ENCODE results near the gene OR8G1. TPM values are rescaled to one million over a fixed set of nuclear protein-coding genes. Genes with fewer than 3 reads are reported as not detected.

Gene OR8G1
- total and polyA plus RNA-seq, 9 of the 15 experiments (the other 6 are each of a cell fraction or from before 2014, with no cell fraction given): 0.03 to 1.4 (median 0.51) TPM; not detected in 1

DNA sequence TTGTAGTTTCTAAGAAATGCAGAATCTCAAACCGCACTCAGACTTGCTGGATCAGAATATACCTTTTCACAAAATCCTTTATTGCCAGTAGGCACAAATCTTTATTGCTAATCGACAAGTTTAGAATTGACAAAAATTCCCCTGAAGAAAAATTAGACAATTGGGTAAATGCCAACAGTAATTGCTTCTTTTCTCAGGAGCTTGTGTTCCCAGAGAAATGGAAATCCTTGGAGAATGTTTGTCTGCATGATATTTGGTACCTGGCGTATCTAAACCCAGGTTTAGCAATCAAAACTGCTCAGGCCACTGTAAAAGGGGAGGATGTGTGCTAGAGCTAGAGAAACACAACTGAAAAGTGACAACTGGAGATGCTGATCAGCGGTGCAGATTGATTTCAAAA lies 15.2 kb downstream of the OR8G1 start, which contains the start of gene OR8G5:
OR8G5 (plus strand) TSS at position 301 of the 400 bp plus-strand sequence. CDS start 8,556 bp downstream, outside the sequence.
- in situ Hi-C loops (cut with MboI) (no loop called here), intact Hi-C loops (cut with micrococcal nuclease) (no loop called here)
- ChIA-PET POLR2A (no interaction called here), CTCF (ENCODE audit: low intra/inter-chr PET ratio) (no interaction called here)
- FAIRE-seq (no peak), DNase-seq (ENCODE audit: extremely low read depth in 1 of 4, low spot score in 3 of 4) (no peak), ATAC-seq (no peak)
- H3K9me3 ChIP-seq (replicated peaks; ENCODE audit: control insufficient read depth, insufficient read depth, low read depth, low read length): no peaks in the 10 kb centered on the region
- 48% methylated on average over 4 of the region's 4 CpGs for WGBS (ENCODE audit: insufficient coverage, low coverage, missing lambda C conversion rate)
- no peak within 1 kb of the TSS for H3K9ac ChIP-seq (ENCODE audit: insufficient read depth in 1 of 2, low read depth in 2 of 2, low read length in 2 of 2)
- TF ChIP-seq, protein P1, sequence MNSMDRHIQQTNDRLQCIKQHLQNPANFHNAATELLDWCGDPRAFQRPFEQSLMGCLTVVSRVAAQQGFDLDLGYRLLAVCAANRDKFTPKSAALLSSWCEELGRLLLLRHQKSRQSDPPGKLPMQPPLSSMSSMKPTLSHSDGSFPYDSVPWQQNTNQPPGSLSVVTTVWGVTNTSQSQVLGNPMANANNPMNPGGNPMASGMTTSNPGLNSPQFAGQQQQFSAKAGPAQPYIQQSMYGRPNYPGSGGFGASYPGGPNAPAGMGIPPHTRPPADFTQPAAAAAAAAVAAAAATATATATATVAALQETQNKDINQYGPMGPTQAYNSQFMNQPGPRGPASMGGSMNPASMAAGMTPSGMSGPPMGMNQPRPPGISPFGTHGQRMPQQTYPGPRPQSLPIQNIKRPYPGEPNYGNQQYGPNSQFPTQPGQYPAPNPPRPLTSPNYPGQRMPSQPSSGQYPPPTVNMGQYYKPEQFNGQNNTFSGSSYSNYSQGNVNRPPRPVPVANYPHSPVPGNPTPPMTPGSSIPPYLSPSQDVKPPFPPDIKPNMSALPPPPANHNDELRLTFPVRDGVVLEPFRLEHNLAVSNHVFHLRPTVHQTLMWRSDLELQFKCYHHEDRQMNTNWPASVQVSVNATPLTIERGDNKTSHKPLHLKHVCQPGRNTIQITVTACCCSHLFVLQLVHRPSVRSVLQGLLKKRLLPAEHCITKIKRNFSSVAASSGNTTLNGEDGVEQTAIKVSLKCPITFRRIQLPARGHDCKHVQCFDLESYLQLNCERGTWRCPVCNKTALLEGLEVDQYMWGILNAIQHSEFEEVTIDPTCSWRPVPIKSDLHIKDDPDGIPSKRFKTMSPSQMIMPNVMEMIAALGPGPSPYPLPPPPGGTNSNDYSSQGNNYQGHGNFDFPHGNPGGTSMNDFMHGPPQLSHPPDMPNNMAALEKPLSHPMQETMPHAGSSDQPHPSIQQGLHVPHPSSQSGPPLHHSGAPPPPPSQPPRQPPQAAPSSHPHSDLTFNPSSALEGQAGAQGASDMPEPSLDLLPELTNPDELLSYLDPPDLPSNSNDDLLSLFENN (IDR thresholded peaks at IDR 0.05; ENCODE audit: low read depth in 2 of 2, low read length in 2 of 2): no peak
- TF ChIP-seq, protein P2, sequence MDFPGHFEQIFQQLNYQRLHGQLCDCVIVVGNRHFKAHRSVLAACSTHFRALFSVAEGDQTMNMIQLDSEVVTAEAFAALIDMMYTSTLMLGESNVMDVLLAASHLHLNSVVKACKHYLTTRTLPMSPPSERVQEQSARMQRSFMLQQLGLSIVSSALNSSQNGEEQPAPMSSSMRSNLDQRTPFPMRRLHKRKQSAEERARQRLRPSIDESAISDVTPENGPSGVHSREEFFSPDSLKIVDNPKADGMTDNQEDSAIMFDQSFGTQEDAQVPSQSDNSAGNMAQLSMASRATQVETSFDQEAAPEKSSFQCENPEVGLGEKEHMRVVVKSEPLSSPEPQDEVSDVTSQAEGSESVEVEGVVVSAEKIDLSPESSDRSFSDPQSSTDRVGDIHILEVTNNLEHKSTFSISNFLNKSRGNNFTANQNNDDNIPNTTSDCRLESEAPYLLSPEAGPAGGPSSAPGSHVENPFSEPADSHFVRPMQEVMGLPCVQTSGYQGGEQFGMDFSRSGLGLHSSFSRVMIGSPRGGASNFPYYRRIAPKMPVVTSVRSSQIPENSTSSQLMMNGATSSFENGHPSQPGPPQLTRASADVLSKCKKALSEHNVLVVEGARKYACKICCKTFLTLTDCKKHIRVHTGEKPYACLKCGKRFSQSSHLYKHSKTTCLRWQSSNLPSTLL (IDR thresholded peaks at IDR 0.05): no peak
- no peak for TF ChIP-seq ZNF174 (CRISPR knock-in tag; IDR thresholded peaks at IDR 0.05)
- TF ChIP-seq, protein P3, sequence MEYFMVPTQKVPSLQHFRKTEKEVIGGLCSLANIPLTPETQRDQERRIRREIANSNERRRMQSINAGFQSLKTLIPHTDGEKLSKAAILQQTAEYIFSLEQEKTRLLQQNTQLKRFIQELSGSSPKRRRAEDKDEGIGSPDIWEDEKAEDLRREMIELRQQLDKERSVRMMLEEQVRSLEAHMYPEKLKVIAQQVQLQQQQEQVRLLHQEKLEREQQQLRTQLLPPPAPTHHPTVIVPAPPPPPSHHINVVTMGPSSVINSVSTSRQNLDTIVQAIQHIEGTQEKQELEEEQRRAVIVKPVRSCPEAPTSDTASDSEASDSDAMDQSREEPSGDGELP (CRISPR knock-in tag; IDR thresholded peaks at IDR 0.05; ENCODE audit: borderline replicate concordance): no peak
- TF ChIP-seq BCOR (IDR thresholded peaks at IDR 0.05): no peak
- no peak for TF ChIP-seq TRIM28 (IDR thresholded peaks at IDR 0.05)
- H3K4me3 ChIP-seq: no peak within 1 kb of the TSS
- H3K27ac ChIP-seq (ENCODE audit: extremely low read depth, low read depth, low read length): no peak within 1 kb of the TSS
- no peaks in the 10 kb centered on the region for H4K20me1 ChIP-seq (replicated peaks; ENCODE audit: control insufficient read depth, insufficient read depth, low read length)
- H3K79me2 ChIP-seq (ENCODE audit: control insufficient read depth, insufficient read depth, low read length): no peaks in the 10 kb centered on the region
- H2AFZ ChIP-seq (ENCODE audit: low read depth, low read length): no peak within 1 kb of the TSS
- BruUV-seq (replicated peaks): no TSS peak
- H3K9me1 ChIP-seq (ENCODE audit: control insufficient read depth, insufficient read depth, low read length): no peaks in the 10 kb centered on the region
- H3K4me2 ChIP-seq (ENCODE audit: insufficient read depth, low read length): no peak within 1 kb of the TSS
- H3K27me3 ChIP-seq (ENCODE audit: control insufficient read depth in 2 of 2, insufficient read depth in 2 of 2, low read length in 2 of 2): no peaks in the 10 kb centered on the region
- peaks cover 0 to 4% of the 10 kb centered on the region in 2 experiments; a peak in 2 of 5 replicates for H3K4me1 ChIP-seq (replicated peaks in 1 of 2; ENCODE audit: control insufficient read depth in 2 of 2, insufficient read depth in 2 of 2, low read length in 2 of 2)
- no peaks in the 10 kb centered on the region for H3K36me3 ChIP-seq (ENCODE audit: control insufficient read depth, insufficient read depth, low read length)

Measured in K562 (cell line).